Endothelial cell (in vitro differentiated cells): Measurements from ENCODE around the gene RAD23A. TPM values are rescaled to one million over a fixed set of nuclear protein-coding genes. Genes with fewer than 3 reads are reported as not detected.

Source experiments
- DNase-seq: peaks from one replicate; pipeline ENCODE4 v3.0.0; 2021; ENCODE audit warnings: low spot score
- H3K27ac Mint-ChIP-seq: one replicate; pipeline ENCODE4 v1.8.0; 2021; ENCODE audit warnings: mixed read lengths, inconsistent platforms; ENCODE audit not compliant: unreplicated experiment
- H3K27me3 Mint-ChIP-seq: one replicate; pipeline ENCODE4 v1.8.0; 2021; ENCODE audit warnings: mild to moderate bottlenecking, moderate library complexity, mixed read lengths, inconsistent platforms; ENCODE audit not compliant: unreplicated experiment
- H3K36me3 Mint-ChIP-seq: one replicate; pipeline ENCODE4 v1.8.0; 2021; ENCODE audit warnings: mild to moderate bottlenecking, low read depth, mixed read lengths, inconsistent platforms; ENCODE audit not compliant: unreplicated experiment
- H3K4me1 Mint-ChIP-seq: one replicate; pipeline ENCODE4 v1.8.0; 2021; ENCODE audit warnings: mild to moderate bottlenecking, mixed read lengths, inconsistent platforms; ENCODE audit not compliant: unreplicated experiment
- H3K4me3 Mint-ChIP-seq: one replicate; pipeline ENCODE4 v1.8.0; 2021; ENCODE audit warnings: mild to moderate bottlenecking, mixed read lengths, inconsistent platforms; ENCODE audit not compliant: unreplicated experiment
- H3K9me3 Mint-ChIP-seq: one replicate; pipeline ENCODE4 v1.8.0; 2021; ENCODE audit warnings: mixed read lengths, inconsistent platforms; ENCODE audit not compliant: unreplicated experiment
- CTCF ChIP-seq: fragments of 200-600 bp; sonication (generic); IDR thresholded peaks from one replicate; pipeline ENCODE4 v1.5.0; 2021; ENCODE audit warnings: antibody characterized with exemption; ENCODE audit not compliant: unreplicated experiment
- total RNA-seq: library from RNA; stranded (reverse); fragmentation: NEBNext Ultra II Directional; extraction: Animal tissue kit (Norgen Biotek cat#: 25700); gene quantifications from one replicate; pipeline ENCODE4 v1.2.1, GENCODE V29; 2021; ENCODE audit not compliant: unreplicated experiment

RAD23A gene
- total RNA-seq, 1 donor from 2014 or later: 44.7 TPM

DNA sequence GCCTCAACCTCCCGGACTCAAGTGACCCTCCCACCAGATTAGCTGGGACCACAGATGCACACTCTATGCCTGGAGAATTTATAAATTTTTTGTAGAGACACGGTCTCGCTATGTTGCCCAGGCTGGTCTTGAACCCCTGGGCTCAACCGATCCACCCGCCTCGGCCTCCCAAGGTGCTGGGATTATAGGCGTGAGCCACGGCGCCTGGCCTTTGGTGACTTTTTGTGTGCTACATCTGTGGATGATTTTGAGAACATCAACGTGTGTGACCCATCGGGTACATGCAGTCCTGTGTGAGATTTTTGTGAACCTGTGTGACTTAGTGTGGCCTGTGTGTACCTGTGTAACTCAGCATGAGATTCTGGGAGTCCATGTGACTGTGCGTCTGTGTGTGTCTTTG lies 41.1 kb downstream of the RAD23A start:
- H3K9me3 Mint-ChIP-seq: no peaks in the 10 kb centered on the region
- H3K27ac Mint-ChIP-seq: peak overlapping the region; percentile 0
- no peak for TF ChIP-seq CTCF
- H3K27me3 Mint-ChIP-seq: peaks cover 13% of the 10 kb centered on the region
- no peaks in the 10 kb centered on the region for H3K36me3 Mint-ChIP-seq
- DNase-seq: no peak
- H3K4me3 Mint-ChIP-seq: no peak overlapping the region
- peaks cover 5% of the 10 kb centered on the region for H3K4me1 Mint-ChIP-seq

DNA sequence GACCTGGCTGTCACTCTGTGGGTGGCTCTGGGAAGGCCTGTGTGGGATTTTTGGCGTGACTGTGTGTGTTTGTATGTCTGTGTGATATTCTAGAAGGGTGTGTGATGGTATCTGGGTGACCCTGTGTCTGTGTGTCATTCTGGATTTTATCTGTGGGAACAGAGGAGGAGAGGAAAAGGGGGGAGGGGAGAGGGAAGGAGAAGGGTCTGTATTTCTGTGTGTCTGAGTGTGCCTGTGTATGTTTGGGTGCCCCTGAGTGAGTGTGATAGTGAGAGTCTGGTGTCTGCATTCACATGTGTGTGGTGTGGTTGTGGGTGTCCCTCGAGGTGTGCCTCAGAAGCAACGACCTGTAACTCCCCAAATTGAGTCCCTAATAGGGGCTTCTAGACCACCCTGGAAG lies 41.5 kb downstream of the RAD23A start:
- DNase-seq: no peak
- peaks cover 13% of the 10 kb centered on the region for H3K27me3 Mint-ChIP-seq

DNA sequence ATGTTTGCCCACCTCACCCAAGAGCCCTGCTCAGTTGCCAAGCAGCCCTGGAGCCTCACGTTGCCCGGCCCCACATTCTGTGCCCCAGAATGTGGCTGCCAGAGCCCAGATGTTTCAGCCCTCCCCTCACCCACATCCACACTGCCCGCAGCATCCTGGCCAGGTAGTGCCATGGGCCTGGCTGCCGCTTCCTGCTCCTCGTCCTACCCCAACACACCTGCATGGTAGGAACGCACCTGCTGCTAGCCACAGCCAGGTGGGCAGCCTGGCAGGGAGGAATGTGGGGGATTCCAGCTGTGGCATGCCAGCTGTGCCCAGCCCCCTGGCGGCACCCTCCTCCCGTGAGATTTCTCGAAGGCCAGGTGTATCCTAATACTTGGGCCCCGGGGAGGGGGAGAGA lies 42.1 kb downstream of the RAD23A start:
- H3K4me1 Mint-ChIP-seq: peaks cover 5% of the 10 kb centered on the region
- no peaks in the 10 kb centered on the region for H3K9me3 Mint-ChIP-seq
- no peak for TF ChIP-seq CTCF
- H3K4me3 Mint-ChIP-seq: no peak overlapping the region
- peaks cover 13% of the 10 kb centered on the region for H3K27me3 Mint-ChIP-seq
- no peak for DNase-seq
- H3K36me3 Mint-ChIP-seq: no peaks in the 10 kb centered on the region
- H3K27ac Mint-ChIP-seq: no peak overlapping the region

More for the DNA sequence above, 41.5 kb downstream of the RAD23A start:
- H3K4me1 Mint-ChIP-seq: peaks cover 5% of the 10 kb centered on the region
- H3K36me3 Mint-ChIP-seq: no peaks in the 10 kb centered on the region
- H3K4me3 Mint-ChIP-seq: no peak overlapping the region
- no peak overlapping the region for H3K27ac Mint-ChIP-seq
- H3K9me3 Mint-ChIP-seq: no peaks in the 10 kb centered on the region
- TF ChIP-seq CTCF: no peak

- H3K4me1 Mint-ChIP-seq: peaks cover 10% of the 10 kb centered on the region
- H3K9me3 Mint-ChIP-seq: no peaks in the 10 kb centered on the region
- no peak overlapping the region for H3K27ac Mint-ChIP-seq
- H3K36me3 Mint-ChIP-seq: no peaks in the 10 kb centered on the region
- H3K4me3 Mint-ChIP-seq: no peak overlapping the region
- no peak for DNase-seq
- H3K27me3 Mint-ChIP-seq: peaks cover 22% of the 10 kb centered on the region
- no peak for TF ChIP-seq CTCF
These were observed 44.8 kb downstream of the RAD23A start for GRCh38 chr19:12990431-12990830.

- H3K27ac Mint-ChIP-seq: no peak overlapping the region
- no peak for TF ChIP-seq CTCF
- peaks cover 21% of the 10 kb centered on the region for H3K27me3 Mint-ChIP-seq
- H3K9me3 Mint-ChIP-seq: no peaks in the 10 kb centered on the region
- DNase-seq: no peak
- H3K4me3 Mint-ChIP-seq: peak overlapping the region; percentile 72
- no peaks in the 10 kb centered on the region for H3K36me3 Mint-ChIP-seq
- H3K4me1 Mint-ChIP-seq: peaks cover 10% of the 10 kb centered on the region
These were observed 45.2 kb downstream of the RAD23A start for GRCh38 chr19:12990853-12991252.
